ENCODE measurements around the gene KRTAP26-1.

Gene KRTAP26-1

DNA sequence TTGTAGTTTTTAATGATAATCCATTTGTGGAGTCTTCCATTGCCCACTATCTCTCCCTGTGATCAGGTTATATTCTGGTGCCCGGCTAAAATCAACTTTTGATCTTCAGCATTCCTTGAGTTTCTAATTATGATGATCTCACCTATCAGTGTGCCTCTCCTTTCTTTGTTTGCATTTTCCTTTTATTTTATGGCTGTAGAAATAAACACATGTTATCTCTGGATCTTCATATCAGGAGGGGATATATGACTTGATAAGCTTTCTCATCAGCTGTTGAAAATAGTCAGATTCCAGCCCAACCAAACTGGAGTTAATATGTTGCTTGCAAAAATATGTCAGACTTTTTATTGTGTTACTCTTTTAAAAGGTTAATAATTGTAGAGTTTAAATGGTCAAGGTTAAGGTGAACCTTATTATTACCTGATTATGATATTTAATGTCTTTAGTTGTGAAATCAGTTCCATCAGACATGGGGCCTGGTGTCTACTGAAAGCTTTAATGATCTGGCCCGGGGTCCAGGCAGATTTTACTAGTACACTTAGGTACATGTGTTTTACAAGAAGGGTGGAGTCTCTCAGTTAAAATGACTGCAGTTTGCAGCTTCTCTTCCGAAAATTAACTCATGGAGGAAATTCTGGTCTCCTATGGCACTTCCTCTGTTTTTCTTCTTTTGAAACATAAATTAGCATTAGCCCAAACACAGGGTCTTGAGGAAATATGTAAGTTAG is 50.1 kb downstream of the KRTAP26-1 start:
- DNase-seq: no peak

Data from stimulated activated CD4-positive, alpha-beta T cell treated with anti-CD3 and anti-CD28 coated beads, Interleukin-4, amount 100 ng/mL, for 1 hour (primary cell).